Upper lobe of left lung (tissue), 6 donors: ENCODE results near the gene SMAD9. TPM values are rescaled to one million over a fixed set of nuclear protein-coding genes. Genes with fewer than 3 reads are reported as not detected.

Source experiments
- ATAC-seq, 2 donors: fragments of 200-7000 bp; cut with Tn5 transposase; one replicate each; pipeline ENCODE4 v1.9.1; 2022; ENCODE audit warnings: mild to moderate bottlenecking in 2 of 2, moderate library complexity in 2 of 2; ENCODE audit not compliant: low FRiP score in 2 of 2
- DNase-seq, 2 donors: peaks; one replicate each; pipeline ENCODE4 v3.0.0-alpha.2; 2019 to 2020
- H3K27ac ChIP-seq, 4 donors: fragments of 200-600 bp; sonication (generic); one replicate each; pipeline ENCODE4 v1.5.1; 2016 to 2019
- H3K27me3 ChIP-seq, 4 donors: fragments of 200-600 bp; sonication (generic); one replicate each; pipeline ENCODE4 v1.5.1; 2017 to 2019
- H3K36me3 ChIP-seq, 4 donors: fragments of 200-600 bp; sonication (generic); one replicate each; pipeline ENCODE4 v1.5.1; 2016 to 2019
- H3K4me1 ChIP-seq, 4 donors: fragments of 200-600 bp; sonication (generic); one replicate each; pipeline ENCODE4 v1.5.1; 2018 to 2019
- H3K4me3 ChIP-seq, 4 donors: fragments of 200-600 bp; sonication (generic); one replicate each; pipeline ENCODE4 v1.5.1; 2017 to 2019; ENCODE audit warnings: mild to moderate bottlenecking in 2 of 4, moderate library complexity in 1 of 4
- H3K9me3 ChIP-seq, 4 donors: fragments of 200-600 bp; sonication (generic); one replicate each; pipeline ENCODE4 v1.5.1; 2018 to 2019
- EP300 ChIP-seq, 4 donors: sonication (generic); formaldehyde crosslinking; IDR thresholded peaks; one replicate each; pipeline ENCODE4 v1.5.1; 2017; ENCODE audit warnings: antibody characterized with exemption in 4 of 4, control low read depth in 2 of 4
- POLR2A ChIP-seq, 4 donors: fragments of 450-650 bp; IDR thresholded peaks; one replicate each; pipeline ENCODE4 v1.5.1; 2016 to 2017; ENCODE audit warnings: antibody characterized with exemption in 4 of 4, mild to moderate bottlenecking in 2 of 4
- POLR2AphosphoS5 ChIP-seq, 2 donors: sonication (generic); formaldehyde crosslinking; IDR thresholded peaks; one replicate each; pipeline ENCODE4 v1.5.1; 2017; ENCODE audit warnings: antibody characterized with exemption in 2 of 2
- whole genome bisulfite sequencing, 2 donors: methylation state at CpG; one replicate each; pipeline ENCODE4 v1.1.5; 2017 to 2018; 5-methylcytosine and 5-hydroxymethylcytosine counted together
- total RNA-seq, 6 donors: library from RNA; depleted of rRNA in 4 of 6; stranded (reverse); fragments of >200 nt in 4 of 6; gene quantifications; one replicate each; pipeline versions ENCODE4 v1.1.0 to v1.2.1, GENCODE V29; 2016 to 2021
- TF ChIP-seq, protein P1 (sequence below), 6 experiments: fragments of 450-650 bp in 4 of 6; fragments of 200-600 bp in 2 of 6; sonication (generic) in 2 of 6; IDR thresholded peaks; one replicate each; pipeline ENCODE4 v1.5.1; 2016 to 2019; ENCODE audit warnings: antibody characterized with exemption in 6 of 6
- donor health status: DM: no; HTN: no; CAD: no; lungs with moderate emphysema.
- donor health status: DM: no; HTN: yes; CAD: no; lungs with severe emphysema.

Gene SMAD9
- total RNA-seq, 6 donors from 2014 or later: 8.4 to 15.9 (median 11.5) TPM

DNA sequence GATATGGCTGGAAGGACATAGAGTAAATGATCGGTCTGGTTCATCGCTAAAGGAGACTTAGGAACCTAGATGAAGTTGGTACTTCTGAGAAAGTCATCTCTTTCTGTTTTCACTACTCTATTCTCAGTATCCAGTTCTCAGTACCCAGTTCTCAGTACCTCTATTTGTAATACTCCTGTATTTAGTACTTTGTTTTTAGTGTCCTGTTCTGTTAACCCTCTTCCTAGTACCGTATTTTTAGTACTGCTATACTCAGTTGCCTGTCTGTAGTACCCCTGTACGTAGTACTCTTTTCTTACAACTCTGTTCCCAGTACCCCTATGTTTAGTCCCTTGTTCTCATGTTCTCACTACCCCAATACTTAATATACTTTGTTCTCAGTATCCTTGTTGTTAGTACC, 99.8 kb downstream of the SMAD9 start:
- ATAC-seq: no peak

DNA sequence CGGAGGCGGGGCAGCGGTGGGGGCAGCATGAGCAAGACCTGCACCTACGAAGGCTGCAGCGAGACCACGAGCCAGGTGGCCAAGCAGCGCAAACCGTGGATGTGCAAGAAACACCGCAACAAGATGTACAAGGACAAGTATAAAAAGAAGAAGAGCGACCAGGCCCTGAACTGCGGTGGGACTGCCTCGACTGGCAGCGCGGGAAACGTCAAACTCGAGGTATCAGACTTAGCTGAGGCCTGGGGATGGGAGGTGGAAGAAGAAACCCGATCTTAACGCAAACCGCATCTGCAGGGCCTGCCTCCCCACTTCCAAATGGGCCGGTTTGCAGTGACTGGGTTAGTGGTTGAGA, 100.3 kb downstream of the SMAD9 start:
- Histone ChIP-seq H3K4me3 (peak overlapping the region; percentile 68 to 98 (median 81)), H3K36me3 (no peaks in the 10 kb centered on the region), H3K27me3 (no peaks in the 10 kb centered on the region), H3K9me3 (no peaks in the 10 kb centered on the region), H3K4me1 (peaks cover 17 to 39% (median 21%) of the 10 kb centered on the region in 4 donors), H3K27ac (peak overlapping the region; percentile 62 to 96 (median 79))
- ATAC-seq (peak in 1 of 2 donors; percentile 5), DNase-seq (peak in 1 of 2 donors; percentile 25)
- TF ChIP-seq POLR2AphosphoS5 (IDR thresholded peaks at IDR 0.05): no peak
- TF ChIP-seq EP300 (IDR thresholded peaks at IDR 0.05): no peak
- TF ChIP-seq, protein P1, sequence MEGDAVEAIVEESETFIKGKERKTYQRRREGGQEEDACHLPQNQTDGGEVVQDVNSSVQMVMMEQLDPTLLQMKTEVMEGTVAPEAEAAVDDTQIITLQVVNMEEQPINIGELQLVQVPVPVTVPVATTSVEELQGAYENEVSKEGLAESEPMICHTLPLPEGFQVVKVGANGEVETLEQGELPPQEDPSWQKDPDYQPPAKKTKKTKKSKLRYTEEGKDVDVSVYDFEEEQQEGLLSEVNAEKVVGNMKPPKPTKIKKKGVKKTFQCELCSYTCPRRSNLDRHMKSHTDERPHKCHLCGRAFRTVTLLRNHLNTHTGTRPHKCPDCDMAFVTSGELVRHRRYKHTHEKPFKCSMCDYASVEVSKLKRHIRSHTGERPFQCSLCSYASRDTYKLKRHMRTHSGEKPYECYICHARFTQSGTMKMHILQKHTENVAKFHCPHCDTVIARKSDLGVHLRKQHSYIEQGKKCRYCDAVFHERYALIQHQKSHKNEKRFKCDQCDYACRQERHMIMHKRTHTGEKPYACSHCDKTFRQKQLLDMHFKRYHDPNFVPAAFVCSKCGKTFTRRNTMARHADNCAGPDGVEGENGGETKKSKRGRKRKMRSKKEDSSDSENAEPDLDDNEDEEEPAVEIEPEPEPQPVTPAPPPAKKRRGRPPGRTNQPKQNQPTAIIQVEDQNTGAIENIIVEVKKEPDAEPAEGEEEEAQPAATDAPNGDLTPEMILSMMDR (IDR thresholded peaks at IDR 0.05): no peak
- TF ChIP-seq POLR2A (IDR thresholded peaks at IDR 0.05): no peak
- 0 to 1% methylated on average over 17 to 20 of the region's 20 CpGs for whole genome bisulfite sequencing, 2 donors

More for the DNA sequence above, 99.8 kb downstream of the SMAD9 start:
- peaks cover 0 to 3% (median 0%) of the 10 kb centered on the region in 4 donors for H3K36me3 ChIP-seq
- H3K27me3 ChIP-seq: no peaks in the 10 kb centered on the region
- 51 to 59% methylated on average over 4 of the region's 4 CpGs for WGBS, 2 donors
- no peak overlapping the region for H3K27ac ChIP-seq
- peak overlapping the region in 3 of 4 donors; percentile 73 to 98 (median 89) for H3K4me3 ChIP-seq
- TF ChIP-seq, protein P1 (IDR thresholded peaks at IDR 0.05): no peak
- TF ChIP-seq POLR2A (IDR thresholded peaks at IDR 0.05): no peak
- TF ChIP-seq POLR2AphosphoS5 (IDR thresholded peaks at IDR 0.05): no peak
- TF ChIP-seq EP300 (IDR thresholded peaks at IDR 0.05): no peak
- peaks cover 17 to 39% (median 21%) of the 10 kb centered on the region in 4 donors for H3K4me1 ChIP-seq
- no peak for DNase-seq
- H3K9me3 ChIP-seq: no peaks in the 10 kb centered on the region

DNA sequence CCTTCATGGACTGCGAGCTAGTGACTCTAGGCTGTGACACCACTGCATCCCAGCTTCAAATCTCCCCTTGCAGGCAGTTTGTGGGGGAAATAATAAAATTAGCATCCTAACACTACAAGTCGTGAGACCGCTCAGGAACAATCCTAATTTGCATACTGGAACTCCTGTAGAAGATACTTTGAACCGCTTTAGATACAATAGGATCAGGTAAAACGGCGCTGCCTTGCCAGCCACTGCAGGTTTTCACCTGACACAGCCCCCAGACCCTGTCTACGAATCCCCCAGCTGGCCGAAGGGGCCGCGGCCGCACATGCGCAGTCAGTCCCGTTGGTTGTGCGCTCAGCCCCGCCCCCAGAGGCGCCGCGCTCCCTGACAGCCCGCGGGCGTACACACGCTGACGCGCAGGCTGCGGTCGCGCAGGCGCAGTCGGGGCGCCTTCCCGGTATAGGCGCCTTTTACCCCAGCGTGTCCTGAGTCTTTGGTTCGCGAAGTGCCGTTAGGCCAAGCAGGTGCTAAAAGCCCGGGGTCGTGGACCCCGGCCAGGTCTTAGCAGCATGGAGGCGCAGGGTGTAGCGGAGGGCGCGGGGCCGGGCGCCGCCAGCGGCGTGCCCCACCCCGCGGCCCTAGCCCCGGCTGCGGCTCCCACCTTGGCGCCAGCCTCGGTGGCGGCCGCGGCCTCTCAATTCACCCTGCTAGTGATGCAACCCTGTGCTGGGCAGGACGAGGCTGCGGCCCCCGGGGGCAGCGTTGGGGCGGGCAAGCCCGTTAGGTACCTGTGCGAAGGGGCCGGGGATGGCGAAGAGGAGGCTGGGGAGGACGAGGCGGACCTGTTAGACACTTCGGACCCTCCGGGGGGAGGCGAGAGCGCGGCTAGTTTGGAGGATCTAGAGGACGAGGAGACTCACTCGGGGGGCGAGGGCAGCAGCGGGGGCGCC, 101.0 kb downstream of the SMAD9 start, which contains the start of gene RFXAP:
RFXAP (plus strand) TSS at position 419 of the 935 bp plus-strand sequence; CDS start at position 555, 136 bp downstream.
- H3K27ac ChIP-seq: peak within 1 kb of the TSS; percentile 62 to 96 (median 79)
- 1 to 6% methylated on average over 9 to 67 of the region's 78 CpGs for WGBS, 2 donors
- ATAC-seq: peak; percentile 97 to 99

DNA sequence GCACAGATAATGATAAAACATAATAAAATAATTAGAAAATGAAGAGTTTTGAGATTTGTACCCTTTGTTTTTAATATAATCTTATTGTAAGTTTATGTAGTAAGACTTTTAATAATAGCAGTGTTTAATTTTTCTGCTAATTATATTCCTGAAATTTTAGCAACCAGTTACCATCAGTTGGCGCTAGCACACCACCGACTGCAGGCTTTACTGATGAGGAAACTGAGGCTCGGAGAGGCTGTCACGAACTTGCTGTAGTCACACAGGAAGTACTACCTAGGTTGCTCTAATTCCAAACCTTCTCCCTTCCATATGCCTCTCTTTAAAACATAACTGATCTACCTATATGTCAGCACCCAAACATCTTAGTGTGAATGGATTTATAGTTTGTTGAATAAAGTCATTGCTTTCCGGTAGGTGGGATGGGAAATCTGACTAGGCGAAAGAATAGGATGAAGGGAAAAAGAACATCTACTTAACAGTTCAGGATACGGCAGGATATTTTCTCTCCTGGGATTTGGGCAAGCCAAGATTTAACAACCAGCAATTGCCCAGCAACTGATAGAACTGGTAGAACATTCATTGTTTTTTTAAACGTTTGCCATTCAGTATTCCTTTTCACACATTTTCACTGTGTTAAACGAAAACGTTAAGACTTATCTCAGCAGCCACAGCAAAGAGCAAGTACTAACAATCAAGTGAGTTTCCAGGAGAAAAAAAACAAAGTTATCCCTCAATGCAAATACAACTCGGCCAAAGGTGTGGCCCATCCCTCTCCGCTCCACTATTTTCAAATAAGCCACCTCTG, 101.8 kb downstream of the SMAD9 start:
- Histone ChIP-seq H3K4me3 (peak overlapping the region; percentile 68 to 98 (median 81)), H3K9me3 (no peaks in the 10 kb centered on the region), H3K27me3 (no peaks in the 10 kb centered on the region), H3K27ac (peak overlapping the region; percentile 62 to 96 (median 79)), H3K4me1 (peaks cover 17 to 43% (median 23%) of the 10 kb centered on the region in 4 donors), H3K36me3 (no peaks in the 10 kb centered on the region)
- DNase-seq (no peak), ATAC-seq (no peak)
- TF ChIP-seq POLR2A (IDR thresholded peaks at IDR 0.05) (no peak), EP300 (IDR thresholded peaks at IDR 0.05) (no peak), POLR2AphosphoS5 (IDR thresholded peaks at IDR 0.05) (no peak)
- TF ChIP-seq, protein P1 (IDR thresholded peaks at IDR 0.05): no peak
- WGBS, 2 donors: 50% methylated on average over 12 of the region's 12 CpGs

More for the DNA sequence above, 101.0 kb downstream of the SMAD9 start, which contains the start of gene RFXAP:
- Histone ChIP-seq H3K9me3 (no peaks in the 10 kb centered on the region), H3K4me3 (peak within 1 kb of the TSS; percentile 68 to 98 (median 81)), H3K4me1 (peaks cover 17 to 43% (median 25%) of the 10 kb centered on the region in 4 donors), H3K27me3 (no peaks in the 10 kb centered on the region), H3K36me3 (no peaks in the 10 kb centered on the region)
- TF ChIP-seq POLR2AphosphoS5 (IDR thresholded peaks at IDR 0.05) (peak in 1 of 2 donors; percentile 76), EP300 (IDR thresholded peaks at IDR 0.05) (no peak), POLR2A (IDR thresholded peaks at IDR 0.05) (peak in 3 of 4 donors; percentile 42 to 80 (median 61))
- TF ChIP-seq, protein P1 (IDR thresholded peaks at IDR 0.05): peak in 4 of 6 experiments; percentile 19 to 48 (median 28)
- peak; percentile 93 to 99 for DNase-seq
